Motor neuron (in vitro differentiated cells): ENCODE data around the gene FOXO3. TPM values are rescaled to one million over a fixed set of nuclear protein-coding genes. Genes with fewer than 3 reads are reported as not detected.

Experiments used
- ATAC-seq, 8 experiments: fragments of 200-7000 bp; cut with Tn5 transposase; replicated peaks in 6 of 8; 2 replicates each; pipeline ENCODE4 v1.8.0; 2021; ENCODE audit warnings: mild to moderate bottlenecking in 8 of 8, moderate library complexity in 8 of 8
- H3K27ac ChIP-seq, 2 donors: fragments of 250-450 bp; sonication (Bioruptor Pico); 2 replicates each; pipeline ENCODE4 v1.9.0; 2021; ENCODE audit warnings: antibody characterized with exemption in 2 of 2, mild to moderate bottlenecking in 2 of 2, moderate library complexity in 1 of 2
- H3K4me1 ChIP-seq, 2 donors: fragments of 250-450 bp; sonication (Bioruptor Pico); replicated peaks in 1 of 2; 2 replicates each; pipeline ENCODE4 v1.6.1; 2021; ENCODE audit warnings: antibody characterized with exemption in 2 of 2, mild to moderate bottlenecking in 2 of 2, moderate library complexity in 1 of 2
- H3K4me3 ChIP-seq, 5 donors: fragments of 250-450 bp; sonication (Bioruptor Pico); 2 replicates each; pipeline ENCODE4 v1.9.0; 2021; ENCODE audit warnings: antibody characterized with exemption in 5 of 5, mild to moderate bottlenecking in 5 of 5, moderate library complexity in 4 of 5
- WGBS, 10 experiments: fragments of 450-650 bp; shearing (Covaris generic); methylation state at CpG; one replicate each; pipeline ENCODE4 v1.0.0; 2022; 5-methylcytosine and 5-hydroxymethylcytosine counted together
- in situ Hi-C, 9 experiments: fragments of 400-800 bp; cut with MboI; loops; one replicate each; pipeline ENCODE4 v1.15.0; 2021; ENCODE audit warnings: low sequenced_read_pairs in 9 of 9, low pct_unique_long_range_greater_than_20kb in 2 of 9; ENCODE audit not compliant: unreplicated experiment in 9 of 9
- total RNA-seq, 8 experiments: library from RNA; unstranded; fragments of 300-600 nt; gene quantifications; 2 replicates each; pipeline versions ENCODE4 v1.2.3 to v1.2.4, GENCODE V29; 2022

The FOXO3 gene
- total RNA-seq, 8 experiments from 2014 or later, result 11.0 to 71.0 (median 20.8) TPM

DNA sequence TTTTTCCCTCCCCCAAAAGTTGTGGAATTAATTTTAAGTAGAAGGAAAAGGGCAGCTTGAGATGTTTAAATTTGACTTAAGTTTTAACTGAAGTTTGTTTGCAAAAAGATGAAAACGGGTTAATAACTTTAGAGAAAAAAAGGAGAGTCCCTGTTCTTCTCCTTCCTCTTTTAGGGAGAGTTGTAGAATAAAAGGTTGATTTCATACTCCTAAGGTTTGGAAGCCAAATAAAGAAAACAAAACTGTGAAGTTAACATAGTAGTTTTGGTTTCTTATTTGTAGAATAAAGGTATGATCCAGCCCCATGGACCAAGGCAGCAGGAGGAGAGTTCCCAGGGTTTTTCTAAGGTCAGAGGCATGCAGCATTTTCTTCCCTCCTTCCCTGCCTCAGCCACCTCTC lies 33.4 kb downstream of the FOXO3 start:
- in situ Hi-C loops, result no loop called here
- Histone ChIP-seq H3K27ac (no peak overlapping the region), H3K4me3 (no peak overlapping the region), H3K4me1 (peaks cover 10 to 12% of the 10 kb centered on the region in 2 donors)
- no peak for ATAC-seq
- WGBS, 10 experiments, result 20 to 100% (median 81%) methylated on average over 1 of the region's 1 CpG; no CpG with 5 or more reads in 2 of the 10 experiments

DNA sequence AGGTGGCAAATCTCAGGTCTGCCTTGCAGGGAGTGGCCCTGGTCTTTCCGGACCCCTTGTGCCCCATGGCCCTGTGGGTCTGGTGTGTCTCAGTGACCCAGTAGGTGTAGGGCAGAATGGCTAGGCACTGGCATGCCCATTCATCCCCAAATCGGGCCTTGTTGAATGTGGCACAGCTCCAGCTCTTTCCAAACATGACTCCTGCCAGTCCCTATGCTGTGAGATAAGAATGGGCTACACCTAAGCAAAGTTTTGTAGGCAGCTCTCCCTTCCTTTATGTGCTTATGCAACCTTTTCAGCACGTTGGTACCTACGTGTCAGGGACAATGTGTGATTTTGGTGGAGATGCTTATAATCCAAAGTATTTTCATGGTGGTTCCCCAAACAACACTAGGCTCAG lies 33.9 kb downstream of the FOXO3 start:
- Histone ChIP-seq H3K4me3 (no peak overlapping the region), H3K4me1 (peaks cover 5 to 7% of the 10 kb centered on the region in 2 donors), H3K27ac (no peak overlapping the region)
- ATAC-seq, result no peak
- in situ Hi-C loops, result no loop called here
- WGBS, 10 experiments, result 78 to 87% (median 82%) methylated on average over 2 to 3 of the region's 4 CpGs; no CpG with 5 or more reads in 7 of the 10 experiments

DNA sequence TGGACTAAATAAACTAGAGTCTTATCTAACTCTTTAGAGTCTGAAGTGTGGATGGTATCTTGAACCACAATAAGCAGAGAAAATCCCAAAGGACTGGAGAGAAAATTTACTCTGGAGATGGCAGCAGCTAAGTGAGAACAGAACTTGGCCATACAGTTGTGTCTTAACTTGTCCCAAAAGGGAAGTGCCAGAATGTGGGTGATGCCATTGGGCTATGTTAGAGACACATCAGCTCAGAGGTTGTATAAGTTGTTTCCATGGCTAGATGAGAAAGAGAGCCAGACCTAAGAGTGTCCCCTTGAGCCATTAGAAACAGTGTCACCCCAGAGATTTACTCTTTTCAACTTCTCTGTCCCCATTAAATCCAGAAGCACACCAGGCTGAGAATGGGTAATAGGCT lies 36.2 kb downstream of the FOXO3 start:
- no peak for ATAC-seq
- in situ Hi-C loops, result no loop called here
- no peak overlapping the region for H3K27ac ChIP-seq
- peaks cover 0 to 4% of the 10 kb centered on the region in 2 donors for H3K4me1 ChIP-seq
- H3K4me3 ChIP-seq, result no peak overlapping the region

DNA sequence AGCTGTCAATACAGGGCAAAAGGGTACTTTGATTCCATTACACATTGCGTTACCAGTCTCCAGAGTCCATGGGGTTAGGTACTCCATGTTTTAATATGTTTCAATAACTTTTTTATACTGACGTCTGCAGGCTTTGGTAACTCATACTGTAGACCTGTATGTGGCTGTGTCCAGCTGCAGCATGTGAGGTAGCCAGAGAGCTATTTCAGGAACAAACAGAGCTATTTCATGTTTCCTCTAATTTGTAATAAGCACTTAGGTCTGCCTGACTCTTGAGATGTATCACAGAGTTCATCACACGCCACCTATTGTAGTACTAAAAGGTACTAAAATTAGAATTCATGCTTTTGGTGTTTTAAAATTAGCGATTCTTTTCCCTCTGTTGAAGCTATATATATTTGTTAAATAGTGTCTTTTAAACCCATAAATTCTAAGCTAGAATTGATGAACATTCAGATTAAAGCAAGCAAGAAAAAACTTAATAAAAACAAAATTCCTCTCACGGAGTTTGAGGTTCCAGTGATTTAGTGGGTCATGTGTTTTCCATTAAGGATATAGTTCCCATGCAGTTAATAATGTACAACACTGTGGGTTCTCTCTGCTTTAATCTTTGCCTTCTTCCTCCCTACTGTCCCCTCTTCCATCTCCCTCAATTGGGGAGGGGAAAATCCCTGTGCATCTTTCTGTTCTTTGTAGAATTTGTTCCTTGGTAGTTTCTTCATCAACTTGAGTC lies 37.0 kb downstream of the FOXO3 start:
- Histone ChIP-seq H3K27ac (no peak overlapping the region), H3K4me3 (no peak overlapping the region), H3K4me1 (peaks cover 0 to under 1% of the 10 kb centered on the region in 2 donors)
- no peak for ATAC-seq
- in situ Hi-C loops, result no loop called here
- WGBS, 10 experiments, result 57 to 100% (median 91%) methylated on average over 2 to 5 of the region's 5 CpGs

DNA sequence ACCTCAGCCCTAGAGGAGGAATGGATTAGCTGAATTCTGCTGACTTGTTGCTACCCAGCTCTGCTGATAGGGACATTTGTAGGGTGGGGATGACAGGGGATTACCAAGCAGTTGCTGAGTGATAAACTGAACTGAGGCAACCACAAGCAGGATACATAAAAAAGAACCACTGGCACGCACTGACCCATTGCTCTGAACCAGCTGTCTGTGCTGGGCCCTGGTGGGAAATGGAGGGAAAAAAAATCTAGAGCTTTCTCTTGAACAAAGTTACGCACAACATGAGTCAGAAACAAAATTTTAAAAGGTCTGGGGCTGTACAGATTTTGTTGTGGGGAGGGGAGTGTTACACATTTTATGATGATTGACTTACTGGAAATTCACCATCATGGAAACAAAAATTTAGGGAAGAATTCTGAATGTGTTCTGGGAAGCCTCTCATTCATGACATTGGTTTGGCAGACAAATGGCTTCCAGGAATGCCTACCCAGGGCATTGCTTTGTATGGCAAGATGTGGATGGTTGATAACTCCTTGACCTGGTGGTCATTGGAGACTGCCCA lies 37.7 kb downstream of the FOXO3 start:
- ATAC-seq, result peak in 3 of 8 experiments; percentile 52 to 92 (median 90)
- Histone ChIP-seq H3K4me1 (no peaks in the 10 kb centered on the region), H3K27ac (no peak overlapping the region), H3K4me3 (no peak overlapping the region)
- in situ Hi-C loops, result no loop called here
- 17 to 100% (median 96%) methylated on average over 1 to 2 of the region's 2 CpGs; no CpG with 5 or more reads in 2 of the 10 experiments for WGBS, 10 experiments

DNA sequence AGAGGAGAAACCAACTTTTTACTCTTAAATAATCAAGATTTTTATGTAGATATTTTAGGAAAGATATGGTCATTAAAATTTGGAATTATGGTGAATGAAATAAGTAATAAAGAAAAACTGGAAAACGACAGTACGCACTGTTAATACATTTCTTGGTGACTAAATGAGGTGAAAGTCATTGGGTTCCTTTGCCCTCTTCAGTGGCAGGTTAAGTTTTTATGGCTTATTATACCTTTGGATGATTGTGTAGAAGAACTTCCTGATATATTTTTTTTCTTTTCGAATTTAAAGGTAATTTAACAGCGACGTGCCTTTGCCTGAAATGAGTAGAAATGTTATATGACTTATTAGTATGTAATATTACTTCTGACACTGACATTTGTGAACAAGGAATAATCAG lies 43.4 kb downstream of the FOXO3 start:
- 80 to 100% (median 97%) methylated on average over 2 to 5 of the region's 5 CpGs for WGBS, 10 experiments
- ATAC-seq, result no peak
- no peak overlapping the region for H3K27ac ChIP-seq

DNA sequence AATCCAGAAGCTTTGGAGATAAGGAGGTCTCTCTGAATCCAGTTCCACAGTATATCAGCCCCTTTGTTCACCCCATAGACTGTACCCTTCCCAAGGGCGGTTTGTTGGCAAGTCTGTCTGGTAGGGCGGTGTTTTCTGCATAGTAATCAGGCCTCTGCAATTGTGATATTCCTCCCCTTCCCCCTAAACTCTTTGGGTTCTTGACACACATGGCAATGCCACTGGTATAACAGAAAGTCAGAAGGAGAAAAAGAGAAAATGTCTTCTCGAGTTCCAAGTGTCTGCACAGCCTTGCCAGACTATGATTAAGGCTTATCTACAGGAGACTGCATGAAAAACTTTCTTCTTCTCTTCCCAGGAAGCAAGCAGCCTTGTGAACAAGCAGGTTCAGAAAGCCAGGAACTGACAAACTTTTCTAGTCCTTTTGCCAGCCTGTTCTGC lies 45.6 kb downstream of the FOXO3 start:
- peak in 3 of 8 experiments; percentile 16 to 72 (median 41) for ATAC-seq
- Histone ChIP-seq H3K4me3 (no peak overlapping the region), H3K4me1 (peaks cover 4 to 9% of the 10 kb centered on the region in 2 donors), H3K27ac (no peak overlapping the region)
- 60 to 100% (median 83%) methylated on average over 1 to 3 of the region's 3 CpGs; no CpG with 5 or more reads in 4 of the 10 experiments for WGBS, 10 experiments
- in situ Hi-C loops, result no loop called here

More for the DNA sequence above, 43.4 kb downstream of the FOXO3 start:
- H3K4me1 ChIP-seq, result no peaks in the 10 kb centered on the region
- in situ Hi-C loops, result no loop called here
- H3K4me3 ChIP-seq, result no peak overlapping the region

DNA sequence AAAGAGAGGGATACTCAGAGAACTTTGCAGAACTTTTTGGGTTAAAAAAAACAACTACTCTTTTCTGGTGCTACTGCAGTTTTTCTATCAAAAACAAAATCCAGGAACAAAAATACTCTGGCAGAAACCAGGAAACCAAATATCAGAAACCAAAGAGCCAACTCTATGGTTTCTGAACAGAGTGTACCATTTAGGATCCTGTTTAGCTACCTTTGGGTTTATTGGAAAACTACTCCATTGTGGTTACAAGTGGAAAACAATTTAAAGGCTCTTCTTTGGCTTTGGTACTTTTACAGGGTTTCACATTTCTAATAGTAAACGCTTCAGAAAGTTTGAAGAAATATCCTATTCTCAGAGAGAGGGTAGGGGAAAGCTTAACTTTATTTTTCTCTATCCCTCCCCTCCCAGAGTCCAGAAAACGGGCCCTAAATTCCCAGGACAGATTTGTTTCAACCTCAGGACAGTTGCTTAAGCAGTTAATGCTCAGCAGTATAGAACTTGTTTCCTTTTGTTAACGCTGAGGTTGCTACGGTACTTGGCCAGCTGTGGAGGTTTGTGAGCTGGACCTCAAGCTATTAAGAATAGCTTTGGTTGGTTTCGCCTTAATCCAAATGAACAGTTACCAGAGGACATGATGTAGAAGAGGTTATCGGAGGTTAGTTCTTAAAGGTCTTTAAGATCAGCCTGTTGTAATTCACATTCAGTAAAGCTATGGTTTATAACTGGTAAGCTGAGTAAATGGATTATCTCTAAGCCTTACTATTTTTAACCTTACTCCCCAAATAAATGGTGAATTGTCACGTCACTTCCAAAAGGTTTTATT lies 47.9 kb downstream of the FOXO3 start:
- H3K27ac ChIP-seq, result no peak overlapping the region
- in situ Hi-C loops, result no loop called here
- peaks cover 4 to 9% of the 10 kb centered on the region in 2 donors for H3K4me1 ChIP-seq
- WGBS, 10 experiments, result 53 to 95% (median 86%) methylated on average over 1 to 7 of the region's 7 CpGs
- H3K4me3 ChIP-seq, result no peak overlapping the region
- no peak for ATAC-seq

DNA sequence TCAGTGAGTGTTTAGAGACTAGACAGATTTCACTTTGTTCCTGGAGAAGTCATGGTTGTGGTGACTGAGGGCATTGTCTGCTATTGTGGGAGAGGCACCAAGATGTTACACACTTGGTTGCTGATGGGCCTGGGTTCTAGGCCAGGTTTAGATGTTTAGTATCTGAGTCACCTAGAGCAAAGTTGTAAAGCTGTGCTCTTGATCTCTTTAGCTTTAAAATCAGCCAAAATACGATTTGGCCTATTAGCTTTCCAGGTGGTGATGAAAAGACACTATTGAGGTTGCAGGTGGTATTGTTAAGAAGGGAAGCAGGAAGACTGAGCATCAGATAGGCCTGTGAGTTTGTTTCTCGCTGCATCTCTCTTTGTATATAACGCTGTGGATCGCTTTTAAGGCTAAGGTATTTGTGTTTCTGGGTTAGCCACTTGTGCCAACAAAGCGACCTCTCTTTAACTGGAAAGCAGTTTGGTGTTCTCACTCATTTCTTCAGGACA lies 48.6 kb downstream of the FOXO3 start:
- WGBS, 10 experiments, result 40 to 93% (median 86%) methylated on average over 2 to 5 of the region's 5 CpGs; no CpG with 5 or more reads in 5 of the 10 experiments
- Histone ChIP-seq H3K4me3 (no peak overlapping the region), H3K4me1 (peaks cover 4 to 9% of the 10 kb centered on the region in 2 donors), H3K27ac (no peak overlapping the region)
- peak in 1 of 8 experiments; percentile 9 for ATAC-seq
- in situ Hi-C loops, result no loop called here

DNA sequence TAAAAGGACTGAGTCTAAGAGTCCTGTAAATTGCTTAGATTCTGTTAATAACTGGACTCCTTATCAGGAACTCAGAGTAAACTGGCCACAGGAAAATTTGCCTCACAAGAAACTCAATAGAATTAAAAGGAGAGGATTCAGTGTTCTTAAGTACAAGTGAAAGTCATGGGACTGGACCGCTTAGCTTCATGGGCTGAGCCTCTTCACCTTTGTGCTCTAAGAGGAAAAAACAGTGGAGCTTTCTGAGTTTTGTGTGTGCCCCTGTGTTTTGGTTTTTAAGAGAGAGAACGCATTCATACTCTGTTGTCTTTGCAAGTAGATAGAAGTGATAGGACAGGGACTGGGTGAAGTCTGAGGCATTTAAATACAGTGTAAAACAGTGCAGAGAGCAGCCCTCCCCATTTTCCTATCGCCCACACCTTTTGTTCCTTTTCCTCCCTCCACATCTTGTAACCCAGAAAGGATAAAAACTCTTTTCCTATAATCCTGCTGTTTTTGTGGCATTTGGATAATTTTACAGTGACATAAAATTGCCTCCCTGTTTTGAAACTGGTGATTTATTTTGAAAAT lies 49.6 kb downstream of the FOXO3 start:
- peak in 1 of 8 experiments; percentile 26 for ATAC-seq
- Histone ChIP-seq H3K4me1 (peaks cover 4 to 9% of the 10 kb centered on the region in 2 donors), H3K4me3 (no peak overlapping the region), H3K27ac (no peak overlapping the region)
- WGBS, 10 experiments, result 63 to 100% (median 86%) methylated on average over 1 to 3 of the region's 3 CpGs; no CpG with 5 or more reads in 2 of the 10 experiments
- in situ Hi-C loops, result no loop called here

DNA sequence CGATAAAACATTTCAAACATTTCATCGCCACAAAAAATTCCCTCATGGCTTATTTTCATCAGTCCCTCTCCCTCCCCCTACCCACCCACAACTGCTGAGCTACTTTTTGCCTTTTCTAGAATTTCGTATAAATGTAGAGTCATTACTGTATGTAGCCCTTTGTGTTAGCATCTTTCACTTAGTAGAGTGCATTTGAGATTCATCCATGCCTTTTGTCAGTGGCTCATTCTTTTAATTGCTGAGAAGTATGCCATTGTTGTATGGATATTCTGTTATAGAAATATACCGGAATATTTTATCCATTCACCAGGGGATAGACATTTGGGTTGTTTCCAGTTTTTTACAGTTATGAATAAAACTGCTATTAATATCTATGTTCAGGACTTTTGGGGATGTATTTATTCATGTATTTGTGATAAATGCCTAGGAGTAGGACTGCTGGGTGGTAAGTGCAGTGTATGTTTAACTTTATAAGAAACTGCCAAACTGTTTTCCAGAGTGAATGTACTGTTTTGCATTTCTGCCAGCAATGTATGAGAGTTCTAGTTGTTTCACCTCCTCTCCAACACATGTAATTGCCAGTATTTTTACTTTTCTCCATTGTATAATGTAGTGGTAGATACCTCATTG lies 50.4 kb downstream of the FOXO3 start:
- Histone ChIP-seq H3K4me1 (peaks cover 4 to 9% of the 10 kb centered on the region in 2 donors), H3K4me3 (no peak overlapping the region), H3K27ac (no peak overlapping the region)
- in situ Hi-C loops, result no loop called here
- ATAC-seq, result peak in 1 of 8 experiments; percentile 56
- 13 to 100% (median 60%) methylated on average over 1 to 4 of the region's 4 CpGs; no CpG with 5 or more reads in 1 of the 10 experiments for WGBS, 10 experiments

DNA sequence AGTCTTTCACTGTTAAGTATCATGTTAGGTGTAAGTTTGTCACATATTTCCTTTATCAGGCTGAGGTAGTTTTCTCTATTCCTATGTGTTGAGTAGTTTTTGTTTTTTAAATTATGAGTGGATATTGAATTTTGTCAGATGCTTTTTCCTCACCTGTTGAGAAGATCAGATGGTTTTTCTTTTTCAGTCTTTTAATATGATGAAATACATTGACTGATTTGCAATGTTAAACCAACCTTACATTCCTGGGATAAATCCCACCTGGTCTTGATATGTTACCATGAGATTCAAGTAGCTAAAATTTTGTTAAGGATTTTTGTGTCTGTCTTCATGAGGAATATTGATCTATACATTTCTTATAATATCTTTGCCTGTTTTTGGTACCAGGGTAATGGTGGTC lies 52.1 kb downstream of the FOXO3 start:
- ATAC-seq, result no peak
- no peak overlapping the region for H3K4me3 ChIP-seq
- peaks cover 4 to 9% of the 10 kb centered on the region in 2 donors for H3K4me1 ChIP-seq
- in situ Hi-C loops, result no loop called here
- H3K27ac ChIP-seq, result no peak overlapping the region
